OCI-LY1 (cell line): ENCODE measurements around the gene POLR2B.

Experiments
- EZH2 ChIP-seq: fragments of 200-600 bp; sonication (generic), shearing (Covaris generic); IDR thresholded peaks from 2 replicates; pipeline ENCODE4 v1.8.0; 2017; ENCODE audit warnings: borderline replicate concordance, mixed run types, mild to moderate bottlenecking, antibody characterized with exemption, low read length, moderate library complexity, mixed read lengths
- TF ChIP-seq, protein P1 (sequence below): fragments of 200-600 bp; sonication (generic), shearing (Covaris generic); IDR thresholded peaks from 2 replicates; pipeline ENCODE4 v1.5.1; 2017; ENCODE audit warnings: mild to moderate bottlenecking, antibody characterized with exemption, low read length, moderate library complexity, mixed read lengths

GRCh38 chr4:56999751-57000150, 21.1 kb downstream of the POLR2B start:
- no peak for TF ChIP-seq EZH2
- TF ChIP-seq, protein P1, sequence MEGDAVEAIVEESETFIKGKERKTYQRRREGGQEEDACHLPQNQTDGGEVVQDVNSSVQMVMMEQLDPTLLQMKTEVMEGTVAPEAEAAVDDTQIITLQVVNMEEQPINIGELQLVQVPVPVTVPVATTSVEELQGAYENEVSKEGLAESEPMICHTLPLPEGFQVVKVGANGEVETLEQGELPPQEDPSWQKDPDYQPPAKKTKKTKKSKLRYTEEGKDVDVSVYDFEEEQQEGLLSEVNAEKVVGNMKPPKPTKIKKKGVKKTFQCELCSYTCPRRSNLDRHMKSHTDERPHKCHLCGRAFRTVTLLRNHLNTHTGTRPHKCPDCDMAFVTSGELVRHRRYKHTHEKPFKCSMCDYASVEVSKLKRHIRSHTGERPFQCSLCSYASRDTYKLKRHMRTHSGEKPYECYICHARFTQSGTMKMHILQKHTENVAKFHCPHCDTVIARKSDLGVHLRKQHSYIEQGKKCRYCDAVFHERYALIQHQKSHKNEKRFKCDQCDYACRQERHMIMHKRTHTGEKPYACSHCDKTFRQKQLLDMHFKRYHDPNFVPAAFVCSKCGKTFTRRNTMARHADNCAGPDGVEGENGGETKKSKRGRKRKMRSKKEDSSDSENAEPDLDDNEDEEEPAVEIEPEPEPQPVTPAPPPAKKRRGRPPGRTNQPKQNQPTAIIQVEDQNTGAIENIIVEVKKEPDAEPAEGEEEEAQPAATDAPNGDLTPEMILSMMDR, result no peak
